HG02943 (cell line): ENCODE measurements around the gene VWA7.

Source experiments
- ATAC-seq: cut with Tn5 transposase; IDR thresholded peaks from one replicate; pipeline ENCODE4 v1.9.1; 2021; ENCODE audit warnings: mild to moderate bottlenecking, low read depth, moderate library complexity; ENCODE audit not compliant: unreplicated experiment

The VWA7 gene

GRCh38 chr6:31717499-31718222, 59.5 kb downstream of the VWA7 start:
- no peak for ATAC-seq
